HFFc6 (cell line): ENCODE data around the gene NRARP. TPM values are rescaled to one million over a fixed set of nuclear protein-coding genes. Genes with fewer than 3 reads are reported as not detected.

ENCODE experiments used
- DNase-seq: peaks from one replicate; pipeline ENCODE4 v3.0.0-alpha.2; 2018
- H3K27ac Mint-ChIP-seq: 2 replicates; pipeline ENCODE4 v1.8.0; 2020; ENCODE audit warnings: mild to moderate bottlenecking, mixed read lengths
- H3K27me3 Mint-ChIP-seq: 2 replicates; pipeline ENCODE4 v1.8.0; 2021; ENCODE audit warnings: mild to moderate bottlenecking, moderate library complexity, mixed read lengths; ENCODE audit not compliant: insufficient read depth
- H3K36me3 Mint-ChIP-seq: 2 replicates; pipeline ENCODE4 v1.8.0; 2021; ENCODE audit warnings: low read depth, mixed read lengths
- H3K4me1 Mint-ChIP-seq: 2 replicates; pipeline ENCODE4 v1.8.0; 2020; ENCODE audit warnings: low read depth, mixed read lengths
- H3K4me3 Mint-ChIP-seq: 2 replicates; pipeline ENCODE4 v1.8.0; 2020; ENCODE audit warnings: mild to moderate bottlenecking, moderate library complexity, mixed read lengths
- H3K9me3 Mint-ChIP-seq: 2 replicates; pipeline ENCODE4 v1.8.0; 2020; ENCODE audit warnings: mild to moderate bottlenecking, mixed read lengths
- CTCF ChIP-seq: fragments of 200-600 bp; sonication (generic); IDR thresholded peaks from 2 replicates; pipeline ENCODE4 v1.5.0; 2021; ENCODE audit warnings: antibody characterized with exemption, mild to moderate bottlenecking
- total RNA-seq, 6 experiments: library from RNA; stranded (reverse); fragmentation: NEBNext Ultra II Directional; extraction: Animal tissue kit (Norgen Biotek cat#: 25700); gene quantifications; 2 replicates in 1 of 6; 3 replicates in 5 of 6; pipeline ENCODE4 v1.2.3, GENCODE V29; 2021

Gene NRARP
- total RNA-seq, 6 experiments from 2014 or later: 0.09 to 0.36 (median 0.17) TPM; not detected in 1

GRCh38 chr9:137254624-137255447 lies 47.2 kb downstream of the NRARP start, which contains the start of gene NELFB:
Gene NELFB, plus strand, starts transcription at chr9:137255327.
- H3K27ac Mint-ChIP-seq: peak within 1 kb of the TSS; percentile 76
- H3K36me3 Mint-ChIP-seq: no peaks in the 10 kb centered on the region
- H3K27me3 Mint-ChIP-seq: no peaks in the 10 kb centered on the region; the same call in 1 of the 2 replicates
- DNase-seq: peak; percentile 78
- peak; percentile 33; the same call in 1 of the 2 replicates for TF ChIP-seq CTCF
- no peaks in the 10 kb centered on the region for H3K9me3 Mint-ChIP-seq
- H3K4me1 Mint-ChIP-seq: peaks cover 13% of the 10 kb centered on the region
- H3K4me3 Mint-ChIP-seq: peak within 1 kb of the TSS; percentile 93

GRCh38 chr9:137253717-137254623 lies 48.1 kb downstream of the NRARP start:
- H3K27ac Mint-ChIP-seq: peak overlapping the region; percentile 76
- H3K36me3 Mint-ChIP-seq: no peaks in the 10 kb centered on the region
- H3K9me3 Mint-ChIP-seq: no peaks in the 10 kb centered on the region
- peaks cover 13% of the 10 kb centered on the region for H3K4me1 Mint-ChIP-seq
- H3K4me3 Mint-ChIP-seq: peak overlapping the region; percentile 93
- no peak for DNase-seq
- TF ChIP-seq CTCF: no peak
- no peaks in the 10 kb centered on the region; the same call in 1 of the 2 replicates for H3K27me3 Mint-ChIP-seq

GRCh38 chr9:137252555-137253506 lies 49.2 kb downstream of the NRARP start:
- H3K4me1 Mint-ChIP-seq: peaks cover 13% of the 10 kb centered on the region
- H3K36me3 Mint-ChIP-seq: no peaks in the 10 kb centered on the region

GRCh38 chr9:137251490-137252268 lies 50.4 kb downstream of the NRARP start:
- no peak for DNase-seq
- no peak overlapping the region for H3K27ac Mint-ChIP-seq

More at GRCh38 chr9:137252555-137253506, 49.2 kb downstream of the NRARP start:
- Mint-ChIP-seq H3K27ac (no peak overlapping the region), H3K4me3 (no peak overlapping the region), H3K27me3 (no peaks in the 10 kb centered on the region; the same call in 1 of the 2 replicates), H3K9me3 (no peaks in the 10 kb centered on the region)
- no peak for DNase-seq
- no peak for TF ChIP-seq CTCF

More at GRCh38 chr9:137251490-137252268, 50.4 kb downstream of the NRARP start:
- H3K27me3 Mint-ChIP-seq: peaks cover 3% of the 10 kb centered on the region
- H3K4me3 Mint-ChIP-seq: no peak overlapping the region
- H3K36me3 Mint-ChIP-seq: no peaks in the 10 kb centered on the region
- no peak for TF ChIP-seq CTCF
- H3K9me3 Mint-ChIP-seq: no peaks in the 10 kb centered on the region
- peaks cover 13% of the 10 kb centered on the region for H3K4me1 Mint-ChIP-seq
